GM19328 (cell line): Measurements from ENCODE around the gene CAMTA1.
"Not testable (repeated sequence)": the region's sequence is repeated elsewhere in the genome, so short reads cannot be mapped to it uniquely, and the experiment has no call there.

Experiments used
- ATAC-seq: cut with Tn5 transposase; IDR thresholded peaks from one replicate; pipeline ENCODE4 v1.9.1; 2021; ENCODE audit warnings: mild to moderate bottlenecking, moderate library complexity; ENCODE audit not compliant: unreplicated experiment

The CAMTA1 gene

DNA sequence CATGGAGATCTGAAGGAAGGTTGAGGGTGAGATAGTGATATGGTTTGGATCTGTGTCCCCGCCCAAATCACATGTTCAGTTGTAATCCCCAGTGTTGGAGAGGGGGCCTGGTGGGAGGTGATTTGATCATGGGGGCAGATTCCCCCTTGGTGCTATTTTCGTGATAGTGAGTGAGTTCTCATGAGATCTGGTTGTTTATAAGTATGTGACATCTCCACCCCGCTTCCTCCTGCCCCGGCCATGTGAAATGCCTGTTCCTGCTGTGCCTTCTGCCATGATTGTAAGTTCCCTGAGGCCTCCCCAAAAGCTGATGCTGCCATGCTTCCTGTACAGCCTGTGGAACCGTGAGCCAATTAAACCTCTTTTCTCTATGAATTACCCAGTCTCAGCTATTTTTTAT is 533.9 kb downstream of the CAMTA1 start:
- no peak for ATAC-seq

GRCh38 chr1:7320661-7321060 is 535.4 kb downstream of the CAMTA1 start:
- ATAC-seq, result no peak

- ATAC-seq, result no peak
These were observed 537.1 kb downstream of the CAMTA1 start for GRCh38 chr1:7322283-7322785.

DNA sequence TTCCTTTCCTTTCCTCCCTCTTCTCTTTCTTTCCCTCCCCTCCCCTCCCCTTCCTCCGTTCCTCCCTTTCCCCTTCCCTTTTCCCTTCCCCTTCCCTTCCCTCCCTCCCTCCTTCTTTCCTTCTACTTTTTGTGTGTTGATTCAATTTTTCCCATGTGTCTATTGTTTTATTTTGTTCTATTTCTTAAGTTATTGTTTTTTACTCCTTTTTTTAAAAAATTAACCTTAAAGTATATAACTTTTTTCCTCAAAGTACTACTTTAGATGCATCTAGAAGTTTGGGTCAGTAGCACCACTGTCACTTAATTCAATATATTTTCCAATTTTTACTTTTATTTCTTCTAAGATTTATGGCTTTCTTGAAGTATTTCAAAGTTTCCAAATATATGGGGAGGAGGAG is 537.7 kb downstream of the CAMTA1 start:
- no peak for ATAC-seq

- ATAC-seq, result no peak
These were observed 540.0 kb downstream of the CAMTA1 start for GRCh38 chr1:7325254-7325653.

DNA sequence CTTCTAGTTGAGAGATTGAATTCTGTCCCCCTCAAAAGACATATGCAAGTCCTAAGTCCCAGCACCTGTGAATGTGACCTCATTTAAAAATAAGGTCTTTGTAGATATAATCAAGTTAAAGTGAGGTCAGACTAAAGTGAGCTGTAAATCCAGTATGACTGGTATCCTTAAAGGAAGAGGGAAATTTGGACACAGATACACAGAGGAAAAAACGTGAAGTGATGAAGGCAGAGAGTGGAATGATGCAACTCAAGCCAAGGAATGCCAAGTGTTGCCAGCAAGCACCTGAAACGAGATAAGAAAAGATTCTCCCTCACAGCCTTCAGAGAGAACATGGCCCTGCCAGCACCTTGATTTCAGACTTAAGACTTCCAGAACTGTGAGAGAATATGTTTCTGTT is 541.1 kb downstream of the CAMTA1 start:
- ATAC-seq, result no peak

DNA sequence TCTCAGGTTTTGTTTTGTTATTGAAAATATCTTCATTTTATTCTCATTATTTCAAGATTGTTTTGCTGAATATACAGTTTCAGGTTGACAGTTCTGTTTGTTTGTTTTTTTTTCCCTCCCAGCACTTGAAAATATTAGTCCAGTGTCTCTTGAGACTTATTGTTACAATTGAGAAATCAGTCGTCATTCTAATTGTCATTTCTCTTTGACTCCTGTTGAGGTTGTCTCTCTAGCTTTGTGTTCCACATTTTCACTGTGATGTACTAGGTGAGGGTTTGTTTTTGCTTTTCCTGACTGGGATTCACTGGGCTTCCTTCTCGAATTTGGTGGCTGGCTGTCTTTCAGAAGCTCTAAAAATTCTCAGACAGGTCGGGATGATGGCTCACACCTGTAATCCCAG is 542.6 kb downstream of the CAMTA1 start:
- no peak for ATAC-seq

GRCh38 chr1:7329868-7330615 is 544.8 kb downstream of the CAMTA1 start:
- no peak for ATAC-seq

- ATAC-seq, result not testable (repeated sequence)
These were observed 545.5 kb downstream of the CAMTA1 start for GRCh38 chr1:7330726-7331125.

DNA sequence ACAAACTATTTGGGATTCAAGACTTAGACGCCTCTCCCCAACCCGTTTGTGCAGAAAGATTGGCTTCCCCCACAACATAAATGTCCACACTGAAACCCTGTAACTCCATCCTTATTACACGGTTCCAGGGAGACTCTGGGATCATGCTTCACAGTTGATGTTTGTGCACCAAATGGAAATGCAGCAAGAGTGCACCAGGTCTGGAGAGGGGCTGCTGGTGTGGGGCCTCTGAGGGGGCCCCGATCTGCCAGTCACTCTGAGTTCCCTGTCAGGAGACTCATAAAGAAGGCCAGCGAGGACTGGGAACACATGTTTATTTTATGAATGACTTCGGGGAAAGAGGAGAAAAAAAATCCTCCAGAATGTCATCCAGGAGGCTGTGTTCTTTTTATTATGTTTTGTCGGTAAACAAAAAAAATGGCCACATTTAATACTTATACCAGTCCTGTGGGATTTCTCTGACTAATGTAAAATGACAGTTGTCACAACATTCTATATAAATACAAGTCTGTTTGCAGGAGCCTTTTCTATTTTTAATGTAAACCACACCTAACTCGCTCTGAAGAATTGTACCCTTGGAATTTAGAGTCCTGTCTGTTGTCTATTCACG is 546.8 kb downstream of the CAMTA1 start:
- no peak for ATAC-seq

- no peak for ATAC-seq
These were observed 547.8 kb downstream of the CAMTA1 start for GRCh38 chr1:7333094-7333493.

DNA sequence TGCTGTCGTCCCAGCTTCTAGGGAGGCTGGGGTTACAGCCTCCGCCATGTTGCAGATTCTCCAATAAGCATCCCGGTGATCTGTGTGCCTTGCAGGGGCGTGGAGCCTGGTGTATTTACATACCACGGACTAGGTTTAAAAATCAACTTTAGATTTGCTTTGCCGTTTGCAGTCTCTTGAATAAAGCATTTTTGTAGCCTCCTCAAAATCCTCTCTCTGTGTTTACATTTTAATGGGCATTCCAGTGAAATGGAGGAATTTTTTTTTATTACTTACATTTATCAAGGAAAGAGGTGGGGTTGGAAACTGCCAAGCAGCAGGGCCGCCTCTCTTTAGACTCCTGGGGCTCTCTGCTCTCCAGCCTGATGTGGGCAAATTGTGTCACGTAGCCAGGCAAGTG is 548.4 kb downstream of the CAMTA1 start:
- ATAC-seq, result no peak

GRCh38 chr1:7334475-7335035 is 549.3 kb downstream of the CAMTA1 start:
- no peak for ATAC-seq

DNA sequence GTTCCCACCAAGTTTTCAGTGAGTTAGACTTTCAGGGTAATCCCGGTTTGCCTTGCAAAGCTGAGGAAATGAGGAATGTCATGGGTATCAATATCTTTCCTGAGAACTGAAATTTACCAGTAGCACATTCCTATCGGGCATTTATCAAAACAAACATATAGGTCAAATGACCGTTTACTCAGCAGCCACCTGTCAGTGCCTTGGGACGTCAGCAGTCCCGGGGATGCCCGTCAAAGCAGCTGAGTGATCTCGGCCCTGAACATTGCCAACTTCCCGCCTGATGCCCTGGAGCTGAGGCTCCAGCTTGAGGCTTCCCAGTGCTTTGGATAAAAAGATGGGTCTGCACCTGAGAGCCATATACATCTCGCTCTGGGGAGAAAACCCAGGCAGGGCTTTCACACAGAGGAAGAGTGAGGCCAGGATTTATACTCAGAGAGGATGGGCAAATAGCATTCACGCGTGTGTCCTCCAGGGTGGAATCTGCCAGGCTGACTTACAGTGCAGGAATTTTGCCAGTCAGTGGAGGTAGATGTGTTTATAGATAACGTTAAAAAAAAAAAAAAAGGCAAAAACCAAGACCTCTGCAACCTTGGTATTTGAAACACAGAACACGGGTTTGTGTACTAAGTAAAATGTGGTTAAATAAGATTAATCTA is 550.1 kb downstream of the CAMTA1 start:
- no peak for ATAC-seq

GRCh38 chr1:7338439-7338838 is 553.2 kb downstream of the CAMTA1 start:
- no peak for ATAC-seq

DNA sequence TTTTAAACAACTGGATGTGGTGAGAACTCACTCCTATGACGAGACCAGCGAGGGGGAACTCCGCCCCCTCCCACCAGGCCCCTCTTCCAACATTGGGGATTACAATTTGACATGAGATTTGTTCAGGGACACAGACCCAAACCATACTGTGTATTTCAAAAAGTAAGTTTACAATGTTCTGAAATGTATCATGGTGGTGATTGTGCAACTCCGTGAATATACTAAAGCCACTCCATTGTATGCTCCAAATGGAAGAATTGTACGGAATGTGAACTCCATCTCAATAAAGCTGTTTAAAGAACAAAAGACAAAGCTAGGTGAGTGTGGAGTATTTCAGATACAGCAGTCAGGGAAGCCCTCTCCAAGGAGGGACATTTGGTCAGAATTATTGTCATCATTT is 553.8 kb downstream of the CAMTA1 start:
- ATAC-seq, result no peak

DNA sequence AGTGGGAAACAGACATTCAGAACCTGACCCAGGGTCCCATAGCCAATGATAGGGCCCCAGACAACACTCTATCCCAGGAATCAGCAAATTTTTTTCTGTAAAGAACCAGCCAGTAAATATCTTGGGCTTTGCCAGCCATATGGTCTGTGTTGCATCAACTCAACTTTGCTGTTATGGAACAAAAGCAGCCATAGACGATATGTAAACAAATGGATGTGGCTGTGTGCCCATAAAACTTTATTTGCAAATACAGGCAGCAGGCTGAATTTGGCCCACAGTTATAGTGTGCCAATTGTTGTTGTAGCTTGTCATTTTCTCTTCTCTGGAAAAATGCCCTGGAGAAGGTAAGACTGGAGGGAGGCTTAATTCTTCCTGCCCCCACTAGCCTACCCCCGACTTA is 554.7 kb downstream of the CAMTA1 start:
- no peak for ATAC-seq

GRCh38 chr1:7341145-7341905 is 556.1 kb downstream of the CAMTA1 start:
- no peak for ATAC-seq

GRCh38 chr1:7343882-7344281 is 558.6 kb downstream of the CAMTA1 start:
- no peak for ATAC-seq

DNA sequence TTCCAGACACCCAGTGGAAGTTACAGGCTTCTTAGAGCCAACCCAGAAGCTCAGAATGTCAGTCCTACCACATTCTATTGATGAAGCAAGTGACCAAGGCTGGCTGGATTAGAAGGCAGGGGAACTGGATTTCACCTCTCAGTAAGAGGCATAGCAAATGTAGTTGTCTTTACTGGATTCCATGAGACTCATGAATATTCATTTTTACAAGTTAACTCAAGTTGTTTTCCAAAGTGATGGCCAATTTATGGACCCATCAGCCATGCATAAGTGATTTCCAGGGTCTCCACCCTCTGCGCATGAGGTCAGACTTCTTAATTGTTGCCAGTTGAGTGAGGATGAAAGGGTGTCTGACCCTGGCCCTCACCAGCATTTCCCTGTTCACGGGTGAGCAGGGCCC is 559.0 kb downstream of the CAMTA1 start:
- ATAC-seq, result no peak

DNA sequence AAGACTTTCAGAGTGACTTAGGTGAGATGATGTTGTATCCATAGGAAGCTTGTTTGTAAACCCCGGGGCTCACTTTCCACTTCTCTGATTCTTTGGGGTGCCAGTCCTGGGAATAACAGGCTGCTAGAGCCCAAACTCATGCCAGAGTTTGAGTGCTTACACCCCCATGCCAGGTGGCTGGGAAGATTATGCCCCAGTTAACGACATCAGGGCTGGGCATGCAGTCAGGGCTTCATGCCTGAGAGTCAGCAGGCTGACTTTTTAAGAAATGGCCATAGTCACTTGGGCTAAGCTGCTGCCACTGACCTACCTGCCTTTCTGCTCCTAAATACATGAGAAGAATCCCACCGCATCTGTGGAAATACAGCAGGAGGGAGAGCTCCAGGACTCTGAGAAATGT is 560.3 kb downstream of the CAMTA1 start:
- ATAC-seq, result no peak
